Forelimb muscle (tissue), 1 donor: ENCODE measurements around the gene DGAT2. TPM values are rescaled to one million over a fixed set of nuclear protein-coding genes. Genes with fewer than 3 reads are reported as not detected.

ENCODE experiments used
- DNase-seq: peaks from one replicate; pipeline ENCODE4 v3.0.0-alpha.2; 2013; ENCODE audit warnings: low read depth
- polyA plus RNA-seq: library from polyadenylated mRNA; unstranded; fragments of 120-200 nt; gene quantifications from one replicate; pipeline ENCODE4 v1.2.1, GENCODE V29; 2013; ENCODE audit not compliant: insufficient read length

The DGAT2 gene
- polyA plus RNA-seq, 1 donor, result 0.34 TPM

DNA sequence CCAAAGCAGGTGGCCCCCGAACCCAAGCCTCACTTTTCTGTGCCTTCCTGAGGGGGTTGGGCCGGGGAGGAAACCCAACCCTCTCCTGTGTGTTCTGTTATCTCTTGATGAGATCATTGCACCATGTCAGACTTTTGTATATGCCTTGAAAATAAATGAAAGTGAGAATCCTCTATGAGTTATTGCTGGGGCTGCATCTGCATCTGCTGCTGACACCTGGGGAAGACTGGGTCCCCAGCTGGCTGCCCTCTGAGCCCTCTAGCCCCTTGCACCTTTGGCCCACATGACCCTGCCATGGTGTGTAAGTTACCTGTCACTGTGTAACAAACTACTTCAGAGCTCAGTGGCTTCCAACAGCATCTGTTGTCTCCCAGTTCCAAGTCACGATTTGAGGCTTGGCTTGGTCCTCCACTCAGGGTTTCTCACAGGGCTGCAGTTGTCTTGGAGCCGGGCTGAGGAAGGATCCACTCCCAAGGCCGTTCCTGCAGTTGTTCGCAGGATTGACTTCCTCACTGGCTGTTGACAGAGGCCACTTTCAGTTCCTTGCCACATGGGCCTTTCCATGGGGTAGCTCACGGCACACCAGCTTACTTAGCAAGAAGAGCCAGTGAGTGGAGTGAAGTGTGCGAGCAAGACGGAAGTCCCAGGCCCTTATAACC, 32.9 kb downstream of the DGAT2 start:
- no peak for DNase-seq

DNA sequence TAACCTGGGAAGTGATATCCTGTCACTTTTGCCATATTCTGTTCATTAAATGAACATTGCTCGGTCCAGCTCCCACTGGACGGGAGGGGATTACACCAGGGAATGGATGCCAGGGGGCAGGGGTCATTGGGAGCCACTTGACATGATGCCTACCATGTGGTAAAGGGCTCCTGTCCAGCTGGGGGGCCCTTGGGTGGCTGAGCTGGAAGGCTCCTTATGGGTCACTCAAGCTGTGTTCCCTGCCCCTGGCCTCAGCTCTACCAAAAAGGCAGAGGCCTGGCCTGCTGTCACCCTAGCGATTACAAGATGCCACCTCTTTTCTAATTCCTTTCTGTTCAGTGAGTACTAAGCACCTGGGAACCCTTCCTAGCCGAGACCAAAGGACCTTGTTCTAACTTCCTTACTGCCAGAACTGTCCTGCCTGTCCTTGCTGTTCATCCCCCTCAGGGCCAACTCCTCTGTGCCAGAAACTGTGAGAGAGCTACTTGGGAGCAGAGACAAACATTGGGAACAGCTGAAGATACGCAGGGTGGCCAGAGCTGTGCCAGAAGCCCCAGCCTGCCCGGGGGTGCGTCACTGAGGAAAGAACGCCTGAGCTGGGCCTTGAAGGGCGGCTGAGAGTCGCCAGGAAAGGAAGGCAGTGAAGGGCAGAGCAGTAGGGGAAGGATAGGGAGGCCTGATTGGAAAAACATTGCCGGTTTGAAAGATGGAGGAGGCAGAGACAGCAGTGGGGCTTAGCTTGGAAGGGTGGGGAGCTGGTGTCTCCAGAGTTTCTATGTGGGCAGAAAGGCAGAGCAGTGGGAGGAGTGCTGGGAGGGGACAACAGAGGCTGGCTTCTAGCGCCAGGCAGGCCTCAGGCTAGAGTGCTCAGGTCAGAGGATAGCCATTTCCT, 33.7 kb downstream of the DGAT2 start:
- no peak for DNase-seq

DNA sequence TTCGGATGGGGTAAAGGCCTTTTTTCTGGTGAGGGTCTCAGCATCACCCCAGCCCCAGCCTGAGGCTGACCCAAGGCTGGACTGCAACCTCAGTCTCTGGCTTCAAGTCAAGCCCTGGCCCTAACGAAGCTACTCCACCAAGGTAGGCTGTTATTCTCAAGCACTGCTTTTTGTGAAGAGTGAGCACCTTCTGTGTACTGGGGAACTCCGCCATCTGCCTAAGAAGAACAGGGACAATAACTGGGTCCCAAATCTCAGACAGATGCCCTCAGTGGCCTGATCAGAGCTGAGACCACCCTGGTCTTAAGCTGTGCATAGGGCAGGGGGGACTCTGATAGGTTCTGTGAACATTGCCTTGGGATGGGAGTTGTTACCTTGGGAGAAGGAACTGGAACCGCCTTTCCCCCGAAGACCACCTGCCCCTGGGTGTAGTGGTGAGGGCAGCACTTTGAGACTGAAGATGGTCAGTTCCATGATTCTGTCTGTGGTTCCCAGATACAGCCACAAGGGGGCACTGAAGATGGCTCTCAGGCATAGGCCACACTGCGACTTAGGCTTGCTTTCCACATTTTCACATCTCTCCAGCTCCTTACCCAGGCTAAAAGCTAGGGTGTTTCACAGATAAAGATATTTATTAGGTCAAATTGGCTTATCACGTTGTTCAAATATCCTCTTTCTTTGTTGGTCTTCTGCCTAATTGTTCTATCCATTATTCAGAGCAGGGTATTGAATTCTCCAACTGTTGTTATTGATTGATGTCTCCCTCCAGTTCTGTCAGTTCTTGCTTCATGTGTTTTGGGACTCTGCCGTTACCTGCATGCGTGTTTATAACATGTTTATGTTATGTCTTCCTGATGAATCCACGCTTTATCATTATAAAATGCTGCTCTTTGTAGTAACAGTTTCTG, 34.6 kb downstream of the DGAT2 start:
- DNase-seq, result no peak

DNA sequence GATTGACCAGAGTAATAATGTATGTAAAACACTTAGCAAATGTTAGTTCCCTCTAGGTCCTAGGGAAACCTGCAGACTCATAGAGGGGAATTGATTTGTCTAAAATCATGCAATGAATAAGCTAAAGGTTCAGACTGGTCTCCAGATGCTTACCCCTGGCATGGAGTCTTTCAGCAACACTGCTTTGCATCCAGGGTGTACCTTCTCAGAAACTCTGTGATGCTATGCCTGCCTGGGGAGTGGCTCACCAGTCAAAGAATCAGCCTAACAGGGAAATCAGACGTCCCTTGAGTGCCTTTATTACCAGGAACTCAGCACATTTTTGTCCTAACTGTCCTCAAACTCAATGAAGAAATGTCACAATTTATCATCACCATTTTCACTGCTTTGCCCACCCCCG, 40.5 kb downstream of the DGAT2 start:
- DNase-seq, result no peak

DNA sequence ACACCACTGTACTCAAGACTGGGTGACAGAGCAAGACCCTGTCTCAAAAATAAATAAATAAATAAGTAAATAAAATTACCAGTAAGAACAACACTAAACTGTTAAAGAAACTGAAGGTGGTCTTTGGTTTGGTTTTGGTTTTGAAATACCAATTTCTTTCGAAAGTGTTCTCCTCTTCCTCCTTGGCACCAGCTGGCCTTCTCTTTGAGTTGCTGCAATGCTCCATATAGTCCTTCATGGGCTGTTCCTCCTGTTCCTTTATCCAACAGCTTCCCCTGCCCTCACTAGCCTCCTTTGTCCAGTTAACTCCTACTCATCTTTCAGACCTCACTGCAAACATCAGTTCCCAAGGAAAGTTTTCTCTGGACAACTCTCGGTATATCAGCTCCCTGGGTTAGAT, 41.4 kb downstream of the DGAT2 start:
- DNase-seq, result no peak

DNA sequence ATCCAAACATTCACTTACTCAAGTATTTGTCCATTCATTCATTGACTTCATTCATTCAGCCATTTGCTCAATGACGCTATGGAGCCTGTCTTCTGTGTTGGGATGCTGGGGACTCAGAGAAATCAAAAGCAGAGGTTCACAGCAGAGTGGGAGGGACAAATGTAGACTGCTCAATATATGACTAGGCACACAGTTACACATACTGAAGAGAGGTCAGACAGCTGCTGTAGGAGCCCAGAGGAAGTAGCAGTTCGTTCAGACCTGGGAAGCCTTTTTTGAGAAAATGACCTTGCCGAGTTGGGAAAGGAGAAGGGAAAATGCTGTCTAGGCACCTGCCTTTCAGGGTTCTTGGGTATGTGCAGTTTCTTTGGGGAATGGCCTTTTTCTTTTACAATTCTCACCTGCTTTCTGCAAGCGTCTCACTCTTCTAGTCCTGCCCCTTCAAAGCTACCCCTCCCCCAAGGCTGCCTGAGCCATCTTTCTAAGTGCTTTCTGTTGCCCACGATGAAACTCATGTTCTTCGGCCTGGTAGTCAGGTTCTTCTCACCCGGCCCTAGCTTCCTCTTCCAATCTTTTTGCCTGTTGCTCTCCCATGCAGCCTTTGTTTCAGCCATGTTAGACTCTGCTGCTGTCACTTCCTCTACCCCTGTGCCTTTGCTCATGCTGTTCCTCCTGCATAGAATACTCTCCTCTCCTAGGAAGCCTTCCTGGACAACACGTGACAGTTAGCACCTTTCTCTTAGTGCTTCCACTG, 42.2 kb downstream of the DGAT2 start:
- no peak for DNase-seq

DNA sequence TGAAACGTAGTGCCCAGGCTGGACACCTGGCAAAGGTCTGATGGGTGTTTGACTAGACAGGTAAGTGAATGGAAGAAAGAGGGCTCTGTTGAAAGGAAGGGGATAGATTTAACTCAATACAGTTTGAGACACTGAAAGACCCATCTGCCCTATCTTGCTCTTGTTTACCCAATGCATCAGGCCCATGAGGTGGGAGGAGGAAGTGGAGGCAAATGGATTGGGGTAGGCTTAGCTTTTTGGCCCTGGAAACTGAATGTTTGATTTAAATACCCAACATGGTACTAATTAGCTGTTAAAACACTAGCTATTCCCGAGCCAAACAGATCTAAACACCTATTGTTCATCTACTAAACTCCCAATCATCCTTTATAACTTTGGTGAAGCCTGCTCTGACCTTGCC, 42.9 kb downstream of the DGAT2 start:
- no peak for DNase-seq

DNA sequence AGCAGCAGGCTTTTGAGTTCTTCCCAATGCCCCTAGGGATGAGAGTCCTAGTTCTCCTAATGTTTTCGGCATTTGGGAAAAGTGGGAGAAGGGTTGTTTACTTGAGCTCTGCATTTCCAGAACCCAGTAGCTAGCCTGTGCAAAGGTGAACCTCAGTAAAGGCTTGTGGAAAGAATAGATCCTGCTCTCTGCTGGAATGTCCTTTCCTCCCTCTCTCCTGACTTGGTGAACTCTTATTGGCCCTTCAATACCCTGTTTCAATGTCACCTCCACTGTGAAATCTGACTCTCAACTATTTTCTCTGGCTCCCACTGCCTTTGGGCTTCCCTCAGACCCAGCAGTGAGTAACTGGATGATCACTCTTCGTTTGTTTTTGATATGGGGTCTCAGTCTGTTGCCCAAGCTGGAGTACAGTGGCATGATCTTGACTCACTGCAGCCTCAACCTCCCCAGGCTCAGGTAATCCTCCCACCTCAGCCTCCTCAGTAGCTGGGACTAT, 44.0 kb downstream of the DGAT2 start:
- DNase-seq, result no peak

DNA sequence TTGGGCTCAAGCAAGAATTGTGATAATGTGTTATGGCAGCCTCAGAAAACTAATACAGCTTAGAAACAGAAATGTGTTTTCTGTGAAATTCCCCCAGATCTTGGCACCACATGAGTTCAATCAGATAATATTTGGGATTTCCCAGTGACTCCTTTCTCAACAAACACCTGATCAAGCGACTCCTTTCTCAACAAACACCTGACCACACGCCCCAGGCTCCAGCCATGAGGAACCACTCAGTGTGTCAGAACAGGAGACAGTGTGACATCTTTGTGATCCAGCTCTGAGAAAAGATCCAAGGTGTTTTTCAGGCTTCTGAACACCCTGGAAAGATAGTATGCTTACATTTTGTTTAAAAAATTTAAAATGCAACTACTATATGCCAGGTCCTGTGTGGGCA, 44.5 kb downstream of the DGAT2 start:
- DNase-seq, result no peak

DNA sequence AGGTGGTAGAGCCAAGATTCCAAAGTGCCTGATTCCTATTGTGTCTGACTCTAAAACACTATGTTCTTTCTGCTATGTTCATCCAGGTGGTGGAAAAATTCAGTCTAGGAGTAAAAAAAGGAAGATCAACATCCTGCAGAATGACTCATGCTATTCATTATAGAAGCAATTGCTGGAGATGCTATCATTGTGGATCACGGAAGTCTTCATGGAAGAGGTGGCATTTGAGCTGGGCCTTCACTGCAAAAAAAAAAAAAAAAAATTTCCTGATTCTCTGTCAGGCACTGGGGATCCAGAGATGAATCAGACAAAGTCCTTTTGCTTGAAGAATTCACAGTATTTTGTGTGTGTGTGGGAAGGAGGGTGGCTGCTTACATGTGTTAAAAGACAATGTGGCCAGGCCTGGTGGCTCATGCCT, 45.1 kb downstream of the DGAT2 start:
- DNase-seq, result no peak

DNA sequence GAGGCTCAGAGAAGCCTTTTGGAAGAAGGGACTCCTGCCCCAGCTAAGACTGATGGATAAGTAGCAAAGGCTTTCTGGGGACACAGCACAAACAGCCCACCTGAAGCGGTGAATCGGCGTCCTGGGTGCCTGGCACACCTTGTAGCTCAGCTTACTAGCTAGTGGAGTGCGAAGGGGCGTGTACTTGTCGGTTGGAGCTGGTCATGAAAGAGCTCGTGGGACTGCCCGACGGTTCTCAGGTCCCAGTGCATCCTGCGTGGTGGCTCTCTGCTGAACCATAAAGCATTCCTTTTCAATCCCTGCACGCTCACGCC, 45.7 kb downstream of the DGAT2 start:
- DNase-seq, result no peak

DNA sequence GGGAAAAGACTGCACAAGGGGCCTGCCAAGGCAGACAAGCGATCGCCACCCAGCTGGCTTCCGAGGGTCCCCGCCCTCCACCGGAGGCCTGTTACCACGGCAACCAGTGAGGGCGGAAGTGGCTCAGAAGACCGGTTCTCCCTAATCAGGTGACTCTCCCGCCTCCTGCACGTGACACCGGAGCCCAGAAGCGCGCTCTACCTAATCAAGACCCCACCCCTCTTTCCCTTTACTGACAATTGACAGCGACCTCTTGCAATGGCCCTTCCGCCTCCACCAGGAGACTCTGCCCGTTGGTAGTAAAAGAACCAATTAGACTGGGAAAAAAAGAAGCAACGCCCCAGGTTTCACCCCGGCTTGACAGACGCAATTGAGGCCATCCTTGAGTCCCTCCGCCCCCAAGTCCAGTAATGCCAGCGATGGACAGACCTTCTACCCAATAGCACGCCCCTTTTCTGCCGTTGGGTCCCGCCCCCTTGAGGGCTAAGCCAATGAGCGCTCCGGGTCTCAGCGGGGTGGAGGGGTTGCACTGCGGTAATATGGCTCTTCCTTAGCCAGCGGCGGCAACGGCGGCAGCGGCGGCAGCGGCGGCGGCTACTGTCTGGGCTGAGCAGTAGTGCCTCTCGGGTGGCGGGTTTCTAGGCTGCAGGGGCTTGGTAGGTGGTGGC, 46.2 kb downstream of the DGAT2 start, which contains the start of gene UVRAG:
Gene UVRAG (plus strand): TSS at position 534 of the 668 bp plus-strand sequence. CDS start 198 bp downstream, outside the sequence.
- peak; percentile 96 for DNase-seq

DNA sequence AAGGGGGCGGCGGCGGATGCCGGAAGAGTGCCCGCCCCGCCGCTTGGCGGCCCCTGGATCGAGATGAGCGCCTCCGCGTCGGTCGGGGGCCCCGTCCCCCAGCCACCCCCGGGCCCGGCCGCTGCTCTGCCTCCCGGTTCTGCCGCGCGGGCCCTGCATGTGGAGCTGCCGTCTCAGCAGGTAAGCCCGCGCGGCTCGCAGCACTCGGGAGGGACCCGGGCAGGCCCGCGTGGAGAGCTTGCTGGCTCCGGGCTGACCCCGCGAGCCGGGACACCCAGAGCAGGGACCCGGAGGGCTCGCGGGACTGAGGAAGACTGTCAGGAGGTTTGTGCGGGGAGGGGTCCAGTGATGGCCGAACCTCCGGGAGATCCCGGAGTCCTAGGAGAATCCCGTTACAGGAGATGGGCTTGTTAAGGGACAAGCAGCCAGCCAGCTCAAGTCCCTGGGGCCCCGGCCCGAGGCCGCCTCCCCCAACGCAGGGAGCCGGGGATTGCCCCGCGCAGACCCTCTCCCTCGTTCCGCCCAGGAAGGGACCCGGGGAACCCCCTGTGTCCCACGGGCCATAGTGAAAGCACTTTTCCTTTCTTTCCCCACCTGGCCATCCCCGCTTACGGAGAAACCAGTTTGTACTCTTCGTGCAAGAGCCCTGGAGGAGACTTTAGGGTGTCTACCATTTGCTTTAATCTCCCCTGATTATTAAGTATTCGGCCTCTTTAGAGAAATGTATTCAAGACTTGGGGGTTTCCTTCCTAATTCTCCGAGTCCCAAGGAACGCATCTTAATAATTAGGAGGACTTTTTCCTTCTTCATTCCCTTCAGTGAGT, 47.0 kb downstream of the DGAT2 start:
- no peak for DNase-seq

DNA sequence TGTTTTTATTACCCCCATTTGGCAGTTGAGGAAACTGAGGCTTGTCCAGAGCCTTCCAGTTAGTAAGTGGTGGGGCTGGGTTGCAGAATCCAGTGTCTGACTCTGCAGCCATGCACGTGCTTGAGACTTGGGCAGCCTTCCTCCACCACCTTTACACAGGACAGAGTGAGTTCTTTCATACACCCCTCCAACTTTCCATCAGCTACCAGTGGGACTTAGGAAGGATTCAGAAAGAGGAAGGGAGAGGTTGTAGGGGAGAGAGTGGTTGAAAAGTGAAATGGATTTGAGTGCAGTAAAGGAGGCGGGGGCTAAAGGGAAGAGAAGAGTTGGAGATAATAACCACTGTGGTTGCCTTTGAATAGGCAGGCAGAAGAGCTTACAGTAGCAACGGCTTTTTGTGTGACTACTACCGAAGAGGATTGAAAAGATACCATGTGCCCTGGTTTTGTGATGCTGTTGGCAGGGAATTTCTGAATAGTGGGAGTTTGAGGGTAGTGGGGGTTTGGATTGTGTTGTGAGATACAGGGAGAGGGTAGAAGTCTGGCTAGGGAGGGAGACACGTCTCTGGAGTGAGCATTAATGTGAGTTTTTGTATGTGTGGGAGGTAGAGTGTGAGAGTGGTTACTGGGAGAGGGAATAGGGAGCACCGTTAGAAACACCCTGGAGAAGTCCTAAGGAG, 48.1 kb downstream of the DGAT2 start:
- no peak for DNase-seq

DNA sequence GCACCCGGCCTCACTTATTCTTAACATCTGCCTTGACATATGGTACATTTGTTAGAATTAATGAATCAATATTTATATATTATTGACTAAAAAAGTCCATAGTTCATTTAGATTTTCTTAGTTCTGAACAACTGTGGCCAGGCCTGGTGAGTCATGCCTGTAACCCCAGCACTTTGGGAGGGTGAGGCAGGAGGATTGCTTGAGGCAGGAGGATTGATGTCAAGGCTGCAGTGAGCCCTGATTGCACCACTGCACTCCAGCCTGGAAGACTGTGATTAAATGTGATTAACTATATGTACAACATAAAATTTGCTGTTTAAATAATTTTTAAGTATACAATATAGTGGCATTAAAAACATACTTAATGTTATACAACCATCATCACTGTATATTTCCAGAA, 52.1 kb downstream of the DGAT2 start:
- DNase-seq, result no peak

DNA sequence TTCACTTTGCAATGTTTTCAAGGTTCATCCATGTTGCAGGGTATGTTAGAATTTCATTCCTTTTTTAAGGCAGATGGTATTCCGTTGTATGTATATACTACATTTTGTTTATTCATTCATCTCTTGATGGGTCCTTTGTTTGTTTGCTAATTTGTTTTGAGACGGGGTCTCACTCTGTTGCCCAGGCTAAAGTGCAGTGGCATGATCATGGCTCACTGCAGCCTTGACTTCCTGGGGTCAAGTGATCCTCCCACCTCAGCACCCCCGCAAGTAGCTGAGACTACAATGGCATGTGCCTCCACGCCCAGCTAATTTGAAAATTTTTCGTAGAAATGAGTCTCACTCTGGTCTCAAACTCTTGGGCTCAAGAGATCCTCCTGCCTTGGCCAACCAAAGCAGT, 52.6 kb downstream of the DGAT2 start:
- no peak for DNase-seq

DNA sequence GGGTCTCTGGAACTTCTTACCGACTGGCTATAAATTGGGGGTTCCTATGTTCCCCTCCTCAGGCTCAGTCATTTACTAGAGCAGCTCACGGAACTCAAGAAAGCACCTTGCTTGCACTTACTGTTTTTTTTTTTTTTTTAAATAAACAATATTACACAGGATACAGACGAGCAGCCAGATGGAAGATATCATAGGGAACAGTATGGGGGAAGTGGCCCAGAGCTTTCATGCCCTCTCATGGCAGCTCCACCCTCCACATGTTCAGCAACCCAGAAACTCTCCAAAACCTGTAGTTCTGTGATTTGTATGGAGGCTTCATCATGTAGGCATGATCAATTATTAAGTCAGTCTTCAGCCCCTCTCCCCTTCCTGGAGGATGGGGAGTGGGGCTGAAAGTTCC, 54.0 kb downstream of the DGAT2 start:
- DNase-seq, result no peak

DNA sequence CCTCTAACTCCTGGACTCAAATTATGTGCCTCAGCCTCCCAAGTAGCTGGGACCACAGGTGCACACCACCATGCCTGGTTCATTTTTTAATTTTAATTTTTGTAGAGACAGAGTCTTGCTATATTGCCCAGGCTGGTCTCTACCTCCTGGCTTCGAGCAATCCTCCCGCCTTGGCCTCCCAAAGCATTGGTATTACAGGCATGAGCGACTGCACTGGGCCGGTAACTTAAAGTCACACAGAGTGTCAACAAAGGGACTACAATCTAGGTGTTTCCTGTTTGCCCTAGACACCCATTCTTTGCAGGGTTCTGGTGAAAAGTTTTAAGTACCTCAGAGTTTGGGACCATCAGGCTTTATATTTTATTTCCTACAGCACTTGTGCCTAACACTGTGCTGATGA, 54.8 kb downstream of the DGAT2 start:
- DNase-seq, result no peak

DNA sequence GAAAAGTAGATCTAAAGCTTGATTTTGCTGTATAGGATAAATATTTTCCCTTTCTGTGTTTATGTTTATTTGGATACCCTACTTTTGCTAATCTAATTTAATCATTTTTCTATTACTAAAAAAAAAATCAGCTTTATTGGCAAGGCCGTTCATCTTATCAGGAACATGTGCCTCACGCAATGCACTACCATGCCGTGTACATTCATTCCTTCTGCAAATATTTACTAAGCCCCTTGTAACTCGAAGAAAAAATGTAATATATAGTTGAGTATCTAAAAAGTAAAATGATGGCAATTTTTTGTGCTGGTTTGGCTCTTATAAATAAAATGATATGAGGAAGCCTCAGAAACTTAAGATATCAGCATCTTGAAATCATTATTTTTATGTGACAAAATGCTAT, 55.4 kb downstream of the DGAT2 start:
- DNase-seq, result no peak
